HG03108 (cell line): ENCODE data around the gene RPL41.
"Not testable (repeated sequence)": the region's sequence is repeated elsewhere in the genome, so short reads cannot be mapped to it uniquely, and the experiment has no call there.

Source experiments
- ATAC-seq: cut with Tn5 transposase; IDR thresholded peaks from one replicate; pipeline ENCODE4 v1.9.1; 2021; ENCODE audit warnings: moderate library complexity; ENCODE audit not compliant: unreplicated experiment

The RPL41 gene

DNA sequence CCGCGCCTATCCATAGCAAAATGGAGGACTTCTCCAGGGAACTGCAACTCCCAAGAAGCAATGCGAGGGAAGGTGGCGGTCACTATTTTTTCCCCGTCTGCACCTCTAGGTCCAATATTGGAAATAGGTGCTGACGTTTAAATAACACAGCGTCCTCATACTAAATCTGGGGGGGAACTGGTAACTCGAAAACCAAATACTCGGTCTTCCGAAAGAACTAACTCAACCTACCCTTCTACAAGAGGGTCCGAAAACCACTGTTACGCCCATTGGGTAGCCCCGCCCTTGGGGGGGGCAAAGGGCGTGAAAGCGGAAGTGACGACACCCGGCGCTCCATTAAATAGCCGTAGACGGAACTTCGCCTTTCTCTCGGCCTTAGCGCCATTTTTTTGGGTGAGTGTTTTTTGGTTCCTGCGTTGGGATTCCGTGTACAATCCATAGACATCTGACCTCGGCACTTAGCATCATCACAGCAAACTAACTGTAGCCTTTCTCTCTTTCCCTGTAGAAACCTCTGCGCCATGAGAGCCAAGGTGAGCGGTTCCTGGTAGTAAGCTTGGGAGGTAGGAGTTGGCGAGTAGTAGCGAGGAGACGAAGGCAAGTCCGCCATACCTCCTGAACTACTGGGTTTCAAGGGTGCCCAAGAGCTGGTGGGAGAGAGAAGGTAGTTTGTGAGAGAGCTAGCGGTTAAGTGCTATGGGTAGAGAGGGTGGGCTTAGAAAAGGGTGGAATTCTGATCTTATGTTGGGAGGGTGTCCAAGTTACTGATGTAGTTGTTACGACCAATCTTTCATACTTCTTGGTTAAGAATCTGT lies at the start of gene RPL41:
TSS of gene RPL41 (plus strand) at position 367 of the 815 bp plus-strand sequence.
- ATAC-seq, result peak; percentile 34

DNA sequence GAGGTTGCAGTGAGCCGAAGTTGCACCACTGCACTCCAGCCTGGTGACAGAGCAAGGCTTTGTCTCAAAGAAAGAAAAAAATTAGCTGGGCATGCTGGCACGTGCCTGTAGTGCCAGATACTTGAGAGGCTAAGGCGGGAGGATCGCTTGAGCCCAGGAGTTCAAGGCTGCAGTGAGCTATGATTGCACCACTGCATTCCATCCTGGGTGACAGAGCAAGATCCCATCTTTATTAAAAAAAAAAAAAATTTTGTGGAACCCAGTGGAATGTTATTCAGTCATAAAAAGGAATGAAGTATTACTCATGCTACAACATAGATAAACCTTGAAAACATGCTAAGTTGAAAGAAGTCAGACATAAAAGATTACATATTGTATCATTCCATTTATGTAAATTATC lies 44.8 kb upstream of the RPL41 start:
- ATAC-seq, result no peak

DNA sequence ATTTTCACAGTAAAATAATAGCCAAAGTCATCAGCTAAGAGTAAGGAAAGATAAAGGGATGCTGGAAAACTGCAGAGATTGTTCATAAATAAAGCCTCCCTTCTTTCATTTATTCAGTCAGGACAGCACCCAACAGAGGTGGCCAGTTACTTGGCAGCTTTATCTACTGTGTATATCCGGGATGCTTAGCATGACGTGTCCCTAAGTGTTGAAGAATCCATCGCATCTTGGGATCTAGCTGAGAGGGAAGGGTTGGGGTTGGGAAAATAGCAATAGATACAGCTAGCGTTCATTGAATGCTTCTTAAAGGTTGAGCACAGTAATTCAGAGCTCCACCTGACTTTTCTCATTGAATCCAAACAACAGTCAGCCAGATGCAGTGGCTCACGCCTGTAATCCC lies 42.0 kb upstream of the RPL41 start:
- no peak for ATAC-seq

DNA sequence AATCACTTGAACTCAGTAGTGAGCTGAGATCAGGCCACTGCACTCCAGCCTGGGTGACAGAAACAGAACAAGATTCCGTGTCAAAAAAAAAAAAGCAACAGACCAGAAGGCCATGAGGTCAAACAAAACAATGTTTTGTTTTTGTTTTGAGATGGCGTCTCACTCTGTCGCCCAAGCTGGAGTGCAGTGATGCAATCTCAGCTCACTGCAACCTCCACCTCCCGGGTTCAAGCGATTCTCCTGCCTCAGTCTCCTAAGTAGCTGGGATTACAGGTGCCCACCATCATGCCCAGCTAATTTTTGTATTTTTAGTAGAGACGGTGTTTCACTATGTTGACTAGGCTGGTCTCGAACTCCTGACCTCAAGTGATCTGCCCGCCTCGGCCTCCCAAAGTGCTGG lies 38.5 kb upstream of the RPL41 start:
- not testable (repeated sequence) for ATAC-seq

DNA sequence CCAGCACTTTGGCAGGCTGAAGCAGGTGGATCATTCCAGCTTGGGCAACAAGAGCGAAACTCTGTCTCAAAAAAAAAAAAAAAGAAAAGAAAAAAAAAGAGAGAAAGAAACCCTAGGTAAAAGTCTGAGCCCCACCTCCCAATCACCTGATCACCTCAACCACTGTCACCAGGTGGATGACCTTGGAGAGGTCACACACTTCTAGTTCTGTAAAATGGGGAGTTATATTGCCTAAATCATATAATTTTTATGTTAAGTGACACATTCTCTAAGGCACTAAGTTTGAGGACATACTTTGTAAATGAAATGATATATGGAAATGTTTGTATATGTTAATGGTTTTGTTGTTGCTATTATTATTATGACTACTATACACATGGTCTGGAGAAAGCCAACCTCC lies 38.0 kb upstream of the RPL41 start:
- no peak for ATAC-seq

- peak; percentile 57 for ATAC-seq
Measured at GRCh38 chr12:56078931-56079722, 37.3 kb upstream of the RPL41 start.

- no peak for ATAC-seq
Measured at GRCh38 chr12:56079723-56080555, 36.5 kb upstream of the RPL41 start, which contains the start of gene ERBB3. Gene ERBB3, plus strand, starts transcription at chr12:56080165. Its CDS starts 136 bp downstream, at chr12:56080301.

DNA sequence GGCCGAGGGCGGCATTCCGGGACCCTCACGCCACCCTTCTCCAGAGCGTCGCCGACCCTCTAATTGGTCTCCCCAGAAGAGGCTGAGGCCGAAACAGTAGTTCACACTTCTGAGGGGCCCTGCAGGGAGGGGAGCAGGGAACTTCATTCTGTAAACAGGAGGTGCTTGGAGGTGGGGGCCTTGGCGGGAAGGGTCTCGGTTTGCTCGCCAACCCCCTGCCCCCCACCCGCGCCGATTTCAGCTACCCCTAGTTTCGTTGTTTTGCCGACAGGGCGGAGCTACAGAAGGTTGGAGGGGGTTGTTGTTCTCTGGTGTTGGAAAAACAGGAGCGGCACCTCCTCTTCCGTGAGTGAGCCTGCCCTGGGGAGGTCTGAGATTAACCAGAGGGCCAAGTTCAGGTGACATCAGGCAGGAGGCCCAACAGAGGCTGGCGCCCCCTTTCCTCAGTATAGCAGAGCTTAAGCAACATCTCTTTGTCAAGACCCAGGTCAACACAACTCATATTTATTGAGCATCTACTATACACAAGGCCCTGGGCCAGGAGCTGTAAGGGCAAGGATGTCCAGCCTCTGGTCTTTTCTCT lies 35.8 kb upstream of the RPL41 start:
- ATAC-seq, result no peak

- no peak for ATAC-seq
Measured at GRCh38 chr12:56081393-56082347, 34.8 kb upstream of the RPL41 start.

GRCh38 chr12:56082382-56082781 lies 34.1 kb upstream of the RPL41 start:
- no peak for ATAC-seq

- no peak for ATAC-seq
Measured at GRCh38 chr12:56082967-56083366, 33.5 kb upstream of the RPL41 start.

GRCh38 chr12:56084958-56085543 lies 31.4 kb upstream of the RPL41 start:
- no peak for ATAC-seq

DNA sequence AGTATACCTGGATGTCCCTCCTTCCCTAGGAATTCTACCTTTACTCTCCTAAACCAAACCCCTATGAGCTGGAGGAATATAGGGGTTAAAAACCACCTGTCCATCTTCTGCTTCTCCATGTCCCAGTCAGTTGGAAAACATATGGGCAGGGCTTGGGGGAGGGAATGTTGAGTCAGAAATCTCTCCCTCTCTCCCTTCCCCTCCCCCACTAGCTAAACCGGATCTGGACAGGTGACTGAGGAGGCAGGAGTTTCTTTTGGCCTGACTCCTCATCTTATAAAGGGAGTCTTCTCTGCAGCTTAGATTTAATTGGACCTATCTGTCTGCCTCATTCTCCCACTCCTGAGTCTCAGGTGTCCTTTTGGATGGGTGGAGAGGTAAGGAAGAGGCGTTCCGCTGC lies 30.3 kb upstream of the RPL41 start:
- ATAC-seq, result no peak

DNA sequence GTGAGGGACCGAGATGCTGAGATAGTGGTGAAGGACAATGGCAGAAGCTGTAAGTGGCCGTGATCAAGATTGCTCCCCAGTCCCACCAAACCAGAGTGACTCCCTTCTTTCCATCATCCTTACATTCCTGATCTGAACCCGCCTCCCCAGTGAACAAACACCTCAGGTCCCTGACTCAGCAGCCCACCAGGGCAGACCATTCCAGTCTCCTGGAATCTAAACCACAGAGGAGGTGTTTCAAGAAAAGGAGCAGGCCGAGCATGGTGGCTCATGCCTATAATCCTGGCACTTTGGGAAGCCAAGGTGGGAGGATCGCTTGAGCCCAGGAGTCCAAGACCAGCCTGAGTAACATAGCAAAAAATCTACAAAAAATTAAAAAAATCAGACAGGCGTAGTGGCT lies 29.8 kb upstream of the RPL41 start:
- ATAC-seq, result no peak

DNA sequence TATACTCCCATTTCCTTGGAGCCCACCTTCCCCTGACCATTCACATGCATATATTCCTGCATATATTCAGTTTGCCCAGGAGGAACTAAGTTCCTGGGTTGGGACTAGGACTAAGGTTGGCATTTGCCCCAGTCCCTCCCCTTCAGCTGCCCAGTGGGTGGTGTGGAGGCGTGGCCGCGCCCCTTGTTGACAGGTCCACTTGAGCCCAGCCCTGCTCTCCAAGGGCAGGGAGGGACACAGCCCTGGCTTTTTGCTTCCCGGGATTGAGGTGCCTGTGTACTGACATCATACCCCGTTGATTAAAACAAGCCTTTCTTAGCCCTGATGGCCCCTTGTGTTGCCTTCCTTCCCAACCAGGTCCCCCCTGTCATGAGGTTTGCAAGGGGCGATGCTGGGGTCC lies 29.2 kb upstream of the RPL41 start:
- ATAC-seq, result no peak

GRCh38 chr12:56097738-56098137 lies 18.7 kb upstream of the RPL41 start:
- ATAC-seq, result no peak

GRCh38 chr12:56098592-56098991 lies 17.8 kb upstream of the RPL41 start:
- ATAC-seq, result no peak

DNA sequence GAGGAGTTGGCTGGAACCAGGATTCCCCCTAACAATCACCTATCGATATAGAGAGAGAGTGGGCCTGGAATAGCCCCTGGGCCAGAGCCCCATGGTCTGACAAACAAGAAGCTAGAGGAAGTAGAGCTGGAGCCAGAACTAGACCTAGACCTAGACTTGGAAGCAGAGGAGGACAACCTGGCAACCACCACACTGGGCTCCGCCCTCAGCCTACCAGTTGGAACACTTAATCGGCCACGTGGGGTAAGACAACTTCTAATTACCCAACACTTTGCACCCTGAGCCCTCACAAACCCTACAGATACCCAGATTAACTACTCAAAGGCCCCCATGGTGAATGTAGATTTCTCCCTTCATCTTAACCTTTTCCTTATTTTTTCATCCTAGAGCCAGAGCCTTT lies 16.6 kb upstream of the RPL41 start:
- no peak for ATAC-seq

DNA sequence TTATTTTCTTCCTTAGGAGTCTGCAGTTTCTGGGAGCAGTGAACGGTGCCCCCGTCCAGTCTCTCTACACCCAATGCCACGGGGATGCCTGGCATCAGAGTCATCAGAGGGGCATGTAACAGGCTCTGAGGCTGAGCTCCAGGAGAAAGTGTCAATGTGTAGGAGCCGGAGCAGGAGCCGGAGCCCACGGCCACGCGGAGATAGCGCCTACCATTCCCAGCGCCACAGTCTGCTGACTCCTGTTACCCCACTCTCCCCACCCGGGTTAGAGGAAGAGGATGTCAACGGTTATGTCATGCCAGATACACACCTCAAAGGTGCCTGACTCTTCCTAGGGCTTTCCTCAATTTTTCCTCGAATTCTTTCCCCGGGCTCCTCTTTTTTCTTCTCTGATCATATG lies 15.4 kb upstream of the RPL41 start:
- no peak for ATAC-seq
